ENCODE measurements around the gene NPPB. TPM values are rescaled to one million over a fixed set of nuclear protein-coding genes. Genes with fewer than 3 reads are reported as not detected.

NPPB gene
- total RNA-seq, 1 experiment from 2014 or later = 0.35 TPM

GRCh38 chr1:11854519-11854918 lies 4.2 kb downstream of the NPPB start:
- Histone ChIP-seq H2BK15ac (ENCODE audit: low read depth, low read length) (no peak overlapping the region), H3K4me2 (ENCODE audit: insufficient read depth, insufficient read length, low read length) (no peak overlapping the region), H3T11ph (ENCODE audit: low read length) (no peak overlapping the region), H2BK20ac (ENCODE audit: low read depth, low read length, poor library complexity, severe bottlenecking) (no peak overlapping the region), H3K56ac (ENCODE audit: insufficient read length, low read depth, low read length) (no peak overlapping the region), H3K4ac (ENCODE audit: low read depth, low read length) (no peak overlapping the region), H4K20me1 (ENCODE audit: control insufficient read depth, insufficient read depth, insufficient read length) (no peaks in the 10 kb centered on the region), H2BK12ac (ENCODE audit: insufficient read length, low read depth, low read length) (no peak overlapping the region), H3K79me2 (ENCODE audit: insufficient read depth, low read length) (no peaks in the 10 kb centered on the region), H2BK120ac (ENCODE audit: low read depth, low read length, poor library complexity, severe bottlenecking) (no peak overlapping the region), H3K4me1 (ENCODE audit: insufficient read depth, low read length) (no peaks in the 10 kb centered on the region), H3K18ac (ENCODE audit: insufficient read length, low read depth, low read length) (no peak overlapping the region), H2BK5ac (ENCODE audit: insufficient read length, low read length) (no peak overlapping the region), H2AFZ (ENCODE audit: low read length) (no peak overlapping the region), H4K8ac (replicated peaks; ENCODE audit: insufficient read length, low read depth, low read length) (no peak overlapping the region), H3K23me2 (ENCODE audit: insufficient read length, low read depth, low read length, poor library complexity, severe bottlenecking) (no peaks in the 10 kb centered on the region), H3K27ac (ENCODE audit: insufficient read length, low read depth, low read length) (no peak overlapping the region), H3K9ac (ENCODE audit: extremely low read depth, insufficient read length, low read length) (no peak overlapping the region), H2AK5ac (ENCODE audit: insufficient read length, low read length) (no peak overlapping the region), H3K79me1 (ENCODE audit: insufficient read depth, low read depth, low read length, poor library complexity, severe bottlenecking) (no peaks in the 10 kb centered on the region), H3K27me3 (ENCODE audit: insufficient read depth, low read length) (no peaks in the 10 kb centered on the region; the same call in 1 of the 2 replicates), H4K5ac (ENCODE audit: insufficient read length, low read depth, low read length) (no peak overlapping the region), H3K23ac (ENCODE audit: insufficient read length, low read depth, low read length) (no peak overlapping the region), H3K9me3 (ENCODE audit: control insufficient read depth, low read depth, low read length) (no peaks in the 10 kb centered on the region), H3K14ac (ENCODE audit: insufficient read depth, low read length) (no peak overlapping the region), H4K91ac (ENCODE audit: insufficient read length, low read depth, low read length) (no peak overlapping the region)
- Mint-ChIP-seq H3K4me1 (peaks cover 6 to 15% of the 10 kb centered on the region in 2 experiments; a peak in 3 of 4 replicates), H3K36me3 (ENCODE audit: insufficient read depth in 1 of 3, low read depth in 3 of 3) (no peaks in the 10 kb centered on the region), H3K27me3 (ENCODE audit: low read depth) (peaks cover 47% of the 10 kb centered on the region), H3K27ac (no peak overlapping the region), H3K4me3 (no peak overlapping the region), H3K9me3 (no peaks in the 10 kb centered on the region)
- DNase-seq = no peak
- TF ChIP-seq, protein P1, sequence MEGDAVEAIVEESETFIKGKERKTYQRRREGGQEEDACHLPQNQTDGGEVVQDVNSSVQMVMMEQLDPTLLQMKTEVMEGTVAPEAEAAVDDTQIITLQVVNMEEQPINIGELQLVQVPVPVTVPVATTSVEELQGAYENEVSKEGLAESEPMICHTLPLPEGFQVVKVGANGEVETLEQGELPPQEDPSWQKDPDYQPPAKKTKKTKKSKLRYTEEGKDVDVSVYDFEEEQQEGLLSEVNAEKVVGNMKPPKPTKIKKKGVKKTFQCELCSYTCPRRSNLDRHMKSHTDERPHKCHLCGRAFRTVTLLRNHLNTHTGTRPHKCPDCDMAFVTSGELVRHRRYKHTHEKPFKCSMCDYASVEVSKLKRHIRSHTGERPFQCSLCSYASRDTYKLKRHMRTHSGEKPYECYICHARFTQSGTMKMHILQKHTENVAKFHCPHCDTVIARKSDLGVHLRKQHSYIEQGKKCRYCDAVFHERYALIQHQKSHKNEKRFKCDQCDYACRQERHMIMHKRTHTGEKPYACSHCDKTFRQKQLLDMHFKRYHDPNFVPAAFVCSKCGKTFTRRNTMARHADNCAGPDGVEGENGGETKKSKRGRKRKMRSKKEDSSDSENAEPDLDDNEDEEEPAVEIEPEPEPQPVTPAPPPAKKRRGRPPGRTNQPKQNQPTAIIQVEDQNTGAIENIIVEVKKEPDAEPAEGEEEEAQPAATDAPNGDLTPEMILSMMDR (conservative IDR thresholded peaks at IDR 0.05) = no peak
- WGBS (ENCODE audit: extremely low coverage, insufficient read length, low lambda C conversion rate) = no CpG with 5 or more reads among the region's 8 CpGs
